NB4 (cell line): Measurements from ENCODE around the gene SMARCE1.

Source experiments
- POLR2A ChIP-seq: IDR thresholded peaks from 2 replicates; pipeline ENCODE4 v1.6.1; 2011; ENCODE audit warnings: mild to moderate bottlenecking; ENCODE audit not compliant: insufficient read length; ENCODE audit errors: extremely low read depth
- TF ChIP-seq, protein P1 (sequence below): IDR thresholded peaks from 2 replicates; pipeline ENCODE4 v1.6.1; 2011; ENCODE audit warnings: low read depth, low read length
- TF ChIP-seq, protein P2 (sequence below): IDR thresholded peaks from one replicate; pipeline ENCODE4 v1.5.1; 2012; ENCODE audit warnings: low read depth, low read length

DNA sequence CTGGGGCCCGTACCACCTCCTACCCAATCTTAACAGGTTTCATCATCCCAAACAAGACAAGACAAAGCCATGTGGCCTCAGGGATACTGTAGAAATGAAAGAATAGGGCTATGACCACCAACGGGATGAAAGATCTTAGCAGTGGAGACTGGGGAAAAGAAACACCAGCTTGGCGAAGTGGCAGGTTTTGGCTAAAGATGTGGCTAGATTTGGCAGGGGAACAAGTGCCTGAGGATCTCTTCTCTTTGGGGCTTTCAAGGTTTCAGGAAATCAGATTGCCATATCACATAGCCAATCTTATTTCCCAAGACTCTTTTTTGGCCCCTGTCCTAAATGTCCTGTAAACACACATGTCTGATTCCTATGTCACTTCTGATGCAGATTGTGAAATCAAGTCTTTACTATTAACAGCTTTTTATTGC lies 49.0 kb upstream of the SMARCE1 start:
- TF ChIP-seq, protein P1, sequence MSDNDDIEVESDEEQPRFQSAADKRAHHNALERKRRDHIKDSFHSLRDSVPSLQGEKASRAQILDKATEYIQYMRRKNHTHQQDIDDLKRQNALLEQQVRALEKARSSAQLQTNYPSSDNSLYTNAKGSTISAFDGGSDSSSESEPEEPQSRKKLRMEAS, result no peak
- TF ChIP-seq, protein P2, sequence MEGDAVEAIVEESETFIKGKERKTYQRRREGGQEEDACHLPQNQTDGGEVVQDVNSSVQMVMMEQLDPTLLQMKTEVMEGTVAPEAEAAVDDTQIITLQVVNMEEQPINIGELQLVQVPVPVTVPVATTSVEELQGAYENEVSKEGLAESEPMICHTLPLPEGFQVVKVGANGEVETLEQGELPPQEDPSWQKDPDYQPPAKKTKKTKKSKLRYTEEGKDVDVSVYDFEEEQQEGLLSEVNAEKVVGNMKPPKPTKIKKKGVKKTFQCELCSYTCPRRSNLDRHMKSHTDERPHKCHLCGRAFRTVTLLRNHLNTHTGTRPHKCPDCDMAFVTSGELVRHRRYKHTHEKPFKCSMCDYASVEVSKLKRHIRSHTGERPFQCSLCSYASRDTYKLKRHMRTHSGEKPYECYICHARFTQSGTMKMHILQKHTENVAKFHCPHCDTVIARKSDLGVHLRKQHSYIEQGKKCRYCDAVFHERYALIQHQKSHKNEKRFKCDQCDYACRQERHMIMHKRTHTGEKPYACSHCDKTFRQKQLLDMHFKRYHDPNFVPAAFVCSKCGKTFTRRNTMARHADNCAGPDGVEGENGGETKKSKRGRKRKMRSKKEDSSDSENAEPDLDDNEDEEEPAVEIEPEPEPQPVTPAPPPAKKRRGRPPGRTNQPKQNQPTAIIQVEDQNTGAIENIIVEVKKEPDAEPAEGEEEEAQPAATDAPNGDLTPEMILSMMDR, result no peak
- TF ChIP-seq POLR2A, result no peak
